PC-3 (cell line): ENCODE results near the gene TUBB1.

Experiments used
- EZH2 ChIP-seq: fragments of 300-600 bp; sonication (generic); IDR thresholded peaks from one replicate; pipeline ENCODE4 v1.6.1; 2017; ENCODE audit warnings: antibody characterized with exemption, mild to moderate bottlenecking, low read length; ENCODE audit not compliant: unreplicated experiment
- EZH2phosphoT487 ChIP-seq: fragments of 300-600 bp; sonication (generic); IDR thresholded peaks from 2 replicates; pipeline ENCODE4 v1.6.1; 2018; ENCODE audit warnings: mild to moderate bottlenecking, antibody characterized with exemption, low read length, borderline replicate concordance
- TF ChIP-seq, protein P1 (sequence below): fragments of 300-600 bp; sonication (generic); conservative IDR thresholded peaks from 2 replicates; pipeline ENCODE4 v1.5.1; 2017; ENCODE audit warnings: antibody characterized with exemption, low read depth, mild to moderate bottlenecking, low read length

DNA sequence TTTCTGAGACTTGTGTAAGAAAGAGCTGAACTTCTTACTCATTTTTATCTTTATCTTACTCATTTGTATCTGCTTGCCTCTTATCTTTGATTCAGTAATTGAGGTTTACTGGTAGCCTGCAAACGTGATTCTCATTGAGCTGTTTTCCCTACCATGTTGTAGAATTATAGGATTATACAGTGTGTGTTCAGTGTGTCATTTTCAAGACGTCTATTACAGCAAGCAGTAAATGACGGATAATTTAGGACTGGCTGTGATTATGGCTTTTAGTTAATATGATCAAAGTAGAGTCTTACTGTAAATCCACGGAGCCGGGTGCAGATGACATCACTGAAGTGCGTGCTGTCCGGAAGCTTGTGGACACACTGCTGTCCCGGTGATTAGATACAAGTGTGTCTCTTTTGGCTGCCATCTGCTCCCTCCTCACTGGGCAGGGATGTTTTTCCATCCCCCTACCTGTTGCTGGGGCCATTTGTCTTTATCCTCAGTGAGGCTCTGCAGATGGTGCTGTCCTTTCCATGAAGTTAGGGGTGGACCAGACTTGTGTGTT is 32.2 kb upstream of the TUBB1 start:
- TF ChIP-seq, protein P1, sequence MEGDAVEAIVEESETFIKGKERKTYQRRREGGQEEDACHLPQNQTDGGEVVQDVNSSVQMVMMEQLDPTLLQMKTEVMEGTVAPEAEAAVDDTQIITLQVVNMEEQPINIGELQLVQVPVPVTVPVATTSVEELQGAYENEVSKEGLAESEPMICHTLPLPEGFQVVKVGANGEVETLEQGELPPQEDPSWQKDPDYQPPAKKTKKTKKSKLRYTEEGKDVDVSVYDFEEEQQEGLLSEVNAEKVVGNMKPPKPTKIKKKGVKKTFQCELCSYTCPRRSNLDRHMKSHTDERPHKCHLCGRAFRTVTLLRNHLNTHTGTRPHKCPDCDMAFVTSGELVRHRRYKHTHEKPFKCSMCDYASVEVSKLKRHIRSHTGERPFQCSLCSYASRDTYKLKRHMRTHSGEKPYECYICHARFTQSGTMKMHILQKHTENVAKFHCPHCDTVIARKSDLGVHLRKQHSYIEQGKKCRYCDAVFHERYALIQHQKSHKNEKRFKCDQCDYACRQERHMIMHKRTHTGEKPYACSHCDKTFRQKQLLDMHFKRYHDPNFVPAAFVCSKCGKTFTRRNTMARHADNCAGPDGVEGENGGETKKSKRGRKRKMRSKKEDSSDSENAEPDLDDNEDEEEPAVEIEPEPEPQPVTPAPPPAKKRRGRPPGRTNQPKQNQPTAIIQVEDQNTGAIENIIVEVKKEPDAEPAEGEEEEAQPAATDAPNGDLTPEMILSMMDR: no peak
- TF ChIP-seq EZH2phosphoT487: no peak
- no peak for TF ChIP-seq EZH2
